Suprapubic skin (tissue), 3 donors: Measurements from ENCODE around the gene MCTP1.

Experiments used
- CTCF ChIP-seq, 2 donors: fragments of 200-600 bp in 1 of 2; fragments of 450-650 bp in 1 of 2; sonication (generic) in 1 of 2; IDR thresholded peaks; one replicate each; pipeline ENCODE4 v1.5.1; 2016 to 2019; ENCODE audit warnings: antibody characterized with exemption in 2 of 2, mild to moderate bottlenecking in 1 of 2, moderate library complexity in 1 of 2
- EP300 ChIP-seq: sonication (generic); formaldehyde crosslinking; IDR thresholded peaks from one replicate; pipeline ENCODE4 v1.6.1; 2017; ENCODE audit warnings: antibody characterized with exemption

- no peak for TF ChIP-seq CTCF (IDR thresholded peaks at IDR 0.05)
- TF ChIP-seq EP300 = no peak
These were observed 593.6 kb downstream of the MCTP1 start for GRCh38 chr5:94691291-94691690.
